DND-41 (cell line): Measurements from ENCODE around the gene CARTPT.

Experiments used
- ATAC-seq: fragments of 200-7000 bp; cut with Tn5 transposase; 3 replicates; pipeline ENCODE4 v1.9.1; 2021; ENCODE audit warnings: low read depth; ENCODE audit not compliant: insufficient read depth
- DNase-seq: peaks from one replicate; pipeline ENCODE4 v3.0.0-alpha.2; 2020
- H2AFZ ChIP-seq: 2 replicates; pipeline ENCODE4 v1.6.0; 2012; ENCODE audit warnings: low read depth, low read length
- H3K27ac ChIP-seq: 2 replicates; pipeline ENCODE4 v1.5.1; 2012; ENCODE audit warnings: low read length, inconsistent platforms
- H3K27me3 ChIP-seq: fragments of 200-600 bp; sonication (generic); 2 replicates; pipeline ENCODE4 v1.6.0; 2012; ENCODE audit warnings: low read length, mild to moderate bottlenecking, inconsistent platforms; ENCODE audit not compliant: insufficient read depth, poor library complexity
- H3K36me3 ChIP-seq: 2 replicates; pipeline ENCODE4 v1.5.1; 2012; ENCODE audit warnings: low read length, inconsistent platforms; ENCODE audit not compliant: insufficient read depth
- H3K4me1 ChIP-seq: 2 replicates; pipeline ENCODE4 v1.5.1; 2012; ENCODE audit warnings: mild to moderate bottlenecking, low read length; ENCODE audit not compliant: insufficient read depth
- H3K4me2 ChIP-seq: 2 replicates; pipeline ENCODE4 v1.6.0; 2012; ENCODE audit warnings: mild to moderate bottlenecking, moderate library complexity, low read length, inconsistent platforms; ENCODE audit not compliant: insufficient read depth
- H3K4me3 ChIP-seq, 2 experiments: fragments of 200-600 bp in 1 of 2; shearing (Covaris generic) in 1 of 2; 2 replicates each; pipeline ENCODE4 v1.5.1; 2012 to 2016; ENCODE audit warnings: inconsistent platforms in 2 of 2, low read length in 2 of 2, mild to moderate bottlenecking in 2 of 2, low read depth in 1 of 2, moderate library complexity in 1 of 2
- H3K79me2 ChIP-seq: 2 replicates; pipeline ENCODE4 v1.6.0; 2012; ENCODE audit warnings: low read length, inconsistent platforms; ENCODE audit not compliant: insufficient read depth
- H3K9ac ChIP-seq: 2 replicates; pipeline ENCODE4 v1.6.0; 2012; ENCODE audit warnings: low read depth, mild to moderate bottlenecking, inconsistent platforms, low read length, moderate library complexity
- H3K9me3 ChIP-seq: 2 replicates; pipeline ENCODE4 v1.5.1; 2012; ENCODE audit warnings: low read length, moderate library complexity, mild to moderate bottlenecking, inconsistent platforms; ENCODE audit not compliant: insufficient read depth, severe bottlenecking
- H4K20me1 ChIP-seq: 2 replicates; pipeline ENCODE4 v1.6.0; 2012; ENCODE audit warnings: low read length; ENCODE audit not compliant: insufficient read depth
- EZH2 ChIP-seq: IDR thresholded peaks from 3 replicates; pipeline ENCODE4 v1.6.1; 2012; ENCODE audit warnings: borderline replicate concordance, low read depth, mild to moderate bottlenecking, moderate library complexity, low read length, inconsistent platforms; ENCODE audit not compliant: severe bottlenecking
- TF ChIP-seq, protein P1 (sequence below): IDR thresholded peaks from 2 replicates; pipeline ENCODE4 v1.5.1; 2012; ENCODE audit warnings: borderline replicate concordance, low read length, moderate library complexity, mild to moderate bottlenecking; ENCODE audit not compliant: poor library complexity, severe bottlenecking; ENCODE audit errors: extremely low read depth

The CARTPT gene

DNA sequence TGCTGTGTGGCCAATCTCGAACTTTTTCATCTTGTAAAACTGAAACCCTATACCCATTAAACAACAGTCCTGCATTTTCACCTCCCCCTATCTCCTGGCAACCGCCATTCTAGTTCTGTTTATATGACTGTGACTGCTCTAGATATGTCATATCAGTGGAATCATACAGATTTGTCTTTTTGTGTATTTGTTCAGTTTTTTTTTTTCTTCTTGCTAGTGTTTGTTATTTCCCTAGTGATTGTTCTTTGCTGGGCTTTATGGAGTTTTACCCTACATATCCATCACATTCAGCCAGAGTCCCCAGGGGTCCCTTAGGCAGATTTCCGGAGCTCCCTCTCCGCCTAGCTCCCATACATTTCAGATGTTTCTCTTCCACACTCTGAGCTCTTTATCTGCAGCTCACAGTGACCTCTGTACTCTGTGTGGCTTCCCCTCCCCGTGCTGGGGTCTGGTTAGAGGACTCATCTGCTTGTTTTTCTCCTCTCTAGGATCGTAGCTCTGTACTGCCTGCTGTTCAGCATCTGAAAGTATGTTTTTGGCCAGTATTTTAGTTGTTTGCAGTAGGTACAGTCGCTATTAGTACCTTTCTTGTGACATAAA is 25.1 kb upstream of the CARTPT start:
- peaks cover 14% of the 10 kb centered on the region for H3K27me3 ChIP-seq
- no peak overlapping the region for H3K27ac ChIP-seq
- H4K20me1 ChIP-seq: no peaks in the 10 kb centered on the region
- H3K4me1 ChIP-seq: no peaks in the 10 kb centered on the region
- H3K79me2 ChIP-seq: no peaks in the 10 kb centered on the region
- no peaks in the 10 kb centered on the region for H3K9me3 ChIP-seq
- no peak overlapping the region for H2AFZ ChIP-seq
- H3K36me3 ChIP-seq: no peaks in the 10 kb centered on the region
- H3K4me3 ChIP-seq: no peak overlapping the region
- no peak for TF ChIP-seq EZH2
- TF ChIP-seq, protein P1, sequence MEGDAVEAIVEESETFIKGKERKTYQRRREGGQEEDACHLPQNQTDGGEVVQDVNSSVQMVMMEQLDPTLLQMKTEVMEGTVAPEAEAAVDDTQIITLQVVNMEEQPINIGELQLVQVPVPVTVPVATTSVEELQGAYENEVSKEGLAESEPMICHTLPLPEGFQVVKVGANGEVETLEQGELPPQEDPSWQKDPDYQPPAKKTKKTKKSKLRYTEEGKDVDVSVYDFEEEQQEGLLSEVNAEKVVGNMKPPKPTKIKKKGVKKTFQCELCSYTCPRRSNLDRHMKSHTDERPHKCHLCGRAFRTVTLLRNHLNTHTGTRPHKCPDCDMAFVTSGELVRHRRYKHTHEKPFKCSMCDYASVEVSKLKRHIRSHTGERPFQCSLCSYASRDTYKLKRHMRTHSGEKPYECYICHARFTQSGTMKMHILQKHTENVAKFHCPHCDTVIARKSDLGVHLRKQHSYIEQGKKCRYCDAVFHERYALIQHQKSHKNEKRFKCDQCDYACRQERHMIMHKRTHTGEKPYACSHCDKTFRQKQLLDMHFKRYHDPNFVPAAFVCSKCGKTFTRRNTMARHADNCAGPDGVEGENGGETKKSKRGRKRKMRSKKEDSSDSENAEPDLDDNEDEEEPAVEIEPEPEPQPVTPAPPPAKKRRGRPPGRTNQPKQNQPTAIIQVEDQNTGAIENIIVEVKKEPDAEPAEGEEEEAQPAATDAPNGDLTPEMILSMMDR: no peak
- DNase-seq: no peak
- no peak for ATAC-seq
- no peak overlapping the region for H3K9ac ChIP-seq
- H3K4me2 ChIP-seq: no peak overlapping the region

DNA sequence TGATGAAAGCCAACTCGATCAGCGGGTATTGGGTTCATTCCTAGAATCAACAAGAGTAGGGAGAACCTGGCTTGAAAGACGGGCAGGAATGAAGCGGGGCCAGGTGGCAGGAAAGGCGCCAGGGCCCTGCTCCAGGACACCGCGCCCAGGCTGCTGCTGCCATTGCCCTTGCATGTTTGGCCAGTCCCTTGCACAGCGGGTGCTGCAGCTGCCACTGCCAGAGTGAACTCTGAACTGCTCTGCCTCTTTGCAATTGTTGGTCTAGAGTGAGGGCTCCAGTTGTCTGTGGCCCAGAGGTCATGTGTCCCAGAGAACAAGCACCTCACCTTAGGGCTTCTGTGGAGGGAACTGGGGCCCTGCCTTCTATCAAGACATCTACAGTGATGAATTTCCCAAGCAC is 24.0 kb upstream of the CARTPT start:
- Histone ChIP-seq H3K4me1 (no peaks in the 10 kb centered on the region), H3K79me2 (no peaks in the 10 kb centered on the region), H3K27me3 (peaks cover 18% of the 10 kb centered on the region), H2AFZ (no peak overlapping the region), H3K9me3 (no peaks in the 10 kb centered on the region), H3K9ac (no peak overlapping the region), H4K20me1 (no peaks in the 10 kb centered on the region), H3K4me2 (no peak overlapping the region), H3K27ac (no peak overlapping the region), H3K36me3 (no peaks in the 10 kb centered on the region), H3K4me3 (no peak overlapping the region)
- TF ChIP-seq, protein P1: no peak
- no peak for TF ChIP-seq EZH2
- DNase-seq (no peak), ATAC-seq (no peak)

DNA sequence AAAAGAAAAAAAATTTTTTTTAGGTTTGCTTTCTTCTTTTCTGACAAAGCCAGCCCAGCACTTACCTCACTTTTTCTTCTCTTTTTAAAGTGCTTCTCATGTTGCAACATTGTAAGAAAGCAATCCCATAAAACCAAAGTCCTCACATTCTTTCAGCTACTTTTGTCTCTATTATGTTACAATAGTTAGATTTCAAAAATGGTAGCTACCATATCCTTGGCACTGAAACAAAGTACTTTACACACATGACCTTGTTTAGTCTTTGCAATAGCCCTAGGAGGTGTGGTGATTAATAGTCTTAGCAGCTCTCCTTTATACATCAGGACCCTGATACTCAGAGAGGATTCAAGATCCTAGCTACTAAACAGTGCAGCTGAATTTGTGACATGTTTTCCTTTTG is 23.5 kb upstream of the CARTPT start:
- TF ChIP-seq EZH2: no peak
- TF ChIP-seq, protein P1: no peak

More for the DNA sequence above, 23.5 kb upstream of the CARTPT start:
- H3K79me2 ChIP-seq: no peaks in the 10 kb centered on the region
- no peaks in the 10 kb centered on the region for H3K9me3 ChIP-seq
- no peaks in the 10 kb centered on the region for H4K20me1 ChIP-seq
- no peak overlapping the region for H3K4me2 ChIP-seq
- H3K9ac ChIP-seq: no peak overlapping the region
- no peaks in the 10 kb centered on the region for H3K4me1 ChIP-seq
- no peak overlapping the region for H3K27ac ChIP-seq
- no peaks in the 10 kb centered on the region for H3K36me3 ChIP-seq
- H2AFZ ChIP-seq: no peak overlapping the region
- ATAC-seq: no peak
- H3K4me3 ChIP-seq: no peak overlapping the region
- no peak for DNase-seq
- H3K27me3 ChIP-seq: peaks cover 18% of the 10 kb centered on the region
